K562 (cell line): ENCODE data around the gene CDC14A. TPM values are rescaled to one million over a fixed set of nuclear protein-coding genes. Genes with fewer than 3 reads are reported as not detected.

Experiments
- ATAC-seq: fragments of 200-7000 bp; cut with Tn5 transposase; 3 replicates; pipeline ENCODE4 v1.9.1; 2020; ENCODE audit warnings: moderate library complexity
- BruUV-seq: library from RNA; stranded (reverse); fragments of 400-500 nt; replicated peaks from 2 replicates; lab custom pipeline; 2021; lab: Mats Ljungman, UMichigan
- CTCF ChIA-PET: fragments of 300-600 bp; formaldehyde crosslinking; extraction: SDS; loops from one replicate; lab custom pipeline; 2021; ENCODE audit warnings: low intra/inter-chr PET ratio; lab: Yijun Ruan, JAX
- POLR2A ChIA-PET: fragments of 300-600, 350-650 bp; sonication (Branson Sonifier 250); formaldehyde crosslinking; extraction: SDS; loops from one replicate; lab custom pipeline; 2021; ENCODE audit warnings: antibody characterized with exemption, inconsistent platforms; lab: Yijun Ruan, JAX
- DNase-seq, 4 experiments: peaks; one replicate each; pipeline versions ENCODE4 v3.0.0 to v3.0.0-alpha.2; 2011 to 2018; ENCODE audit warnings: low spot score in 3 of 4, mixed read lengths in 3 of 4; ENCODE audit errors: extremely low read depth in 1 of 4
- FAIRE-seq: peaks from 2 replicates; lab custom pipeline; 2011; peaks lifted over from hg19 to GRCh38; lab: Jason Lieb, UNC
- H2AFZ ChIP-seq: 2 replicates; pipeline ENCODE4 v1.6.0; 2011; ENCODE audit warnings: low read depth, low read length, control low read depth, inconsistent platforms
- H3K27ac ChIP-seq: fragments of 200-600 bp; 3 replicates; pipeline ENCODE4 v1.8.0; 2011; ENCODE audit warnings: low read depth, mild to moderate bottlenecking, control low read depth, inconsistent platforms, low read length, moderate library complexity, mixed read lengths; ENCODE audit errors: extremely low read depth
- H3K27me3 ChIP-seq, 2 experiments: fragments of 300-600 bp in 1 of 2; 2 replicates in 1 of 2; 3 replicates in 1 of 2; pipeline versions ENCODE4 v1.6.0 to v1.8.0; 2011; ENCODE audit warnings: inconsistent platforms in 2 of 2, low read length in 2 of 2, mild to moderate bottlenecking in 1 of 2, mixed read lengths in 1 of 2, moderate library complexity in 1 of 2; ENCODE audit not compliant: control insufficient read depth in 2 of 2, insufficient read depth in 2 of 2
- H3K36me3 ChIP-seq: fragments of 300-600 bp; 3 replicates; pipeline ENCODE4 v1.8.0; 2011; ENCODE audit warnings: mild to moderate bottlenecking, low read length, inconsistent platforms; ENCODE audit not compliant: control insufficient read depth, insufficient read depth
- H3K4me1 ChIP-seq, 2 experiments: fragments of 200-600 bp in 1 of 2; replicated peaks in 1 of 2; 2 replicates in 1 of 2; 3 replicates in 1 of 2; pipeline versions ENCODE4 v1.5.1 to v1.8.0; 2011; ENCODE audit warnings: inconsistent platforms in 2 of 2, low read length in 2 of 2, mild to moderate bottlenecking in 1 of 2, mixed read lengths in 1 of 2, moderate library complexity in 1 of 2; ENCODE audit not compliant: control insufficient read depth in 2 of 2, insufficient read depth in 2 of 2
- H3K4me2 ChIP-seq: 2 replicates; pipeline ENCODE4 v1.6.1; 2011; ENCODE audit warnings: low read length, control low read depth, inconsistent platforms, mixed read lengths; ENCODE audit not compliant: insufficient read depth
- H3K4me3 ChIP-seq: fragments of 200-600 bp; sonication (generic), shearing (Covaris generic); 2 replicates; pipeline ENCODE4 v1.5.1; 2016; ENCODE audit warnings: control low read depth, inconsistent platforms
- H3K79me2 ChIP-seq: fragments of 200-600 bp; 3 replicates; pipeline ENCODE4 v1.8.0; 2011; ENCODE audit warnings: low read length, inconsistent platforms; ENCODE audit not compliant: control insufficient read depth, insufficient read depth
- H3K9ac ChIP-seq, 2 experiments: 2 replicates each; pipeline versions ENCODE4 v1.6.0 to v1.6.1; 2011; ENCODE audit warnings: low read depth in 2 of 2, low read length in 2 of 2, control low read depth in 1 of 2, inconsistent platforms in 1 of 2, mild to moderate bottlenecking in 1 of 2, mixed read lengths in 1 of 2; ENCODE audit not compliant: insufficient read depth in 1 of 2
- H3K9me1 ChIP-seq: one replicate; pipeline ENCODE4 v1.6.0; 2011; ENCODE audit warnings: inconsistent platforms, mild to moderate bottlenecking, low read length, moderate library complexity; ENCODE audit not compliant: control insufficient read depth, insufficient read depth
- H3K9me3 ChIP-seq: replicated peaks from 2 replicates; pipeline ENCODE4 v1.5.1; 2011; ENCODE audit warnings: low read depth, low read length, inconsistent platforms; ENCODE audit not compliant: control insufficient read depth, insufficient read depth
- H4K20me1 ChIP-seq: replicated peaks from 2 replicates; pipeline ENCODE4 v1.6.1; 2011; ENCODE audit warnings: low read length, inconsistent platforms, mixed read lengths; ENCODE audit not compliant: control insufficient read depth, insufficient read depth
- ARID1B ChIP-seq: fragments of 450-650 bp; IDR thresholded peaks from 2 replicates; pipeline ENCODE4 v1.6.1; 2016; ENCODE audit warnings: antibody characterized with exemption, mild to moderate bottlenecking, inconsistent platforms
- CHD2 ChIP-seq: IDR thresholded peaks from 2 replicates; pipeline ENCODE4 v1.6.1; 2011; ENCODE audit warnings: low read depth, low read length
- ETV5 ChIP-seq: sonication (generic); formaldehyde crosslinking; IDR thresholded peaks from 2 replicates; pipeline ENCODE4 v1.4.0; 2020; ENCODE audit warnings: low read depth, mild to moderate bottlenecking, missing genetic modification reagents
- FOXM1 ChIP-seq, 2 experiments: fragments of 450-650 bp in 1 of 2; sonication (generic) in 1 of 2; formaldehyde crosslinking in 1 of 2; IDR thresholded peaks; 2 replicates each; pipeline versions ENCODE4 v1.6.1 to v1.9.0; 2017 to 2022; ENCODE audit warnings: low read depth in 2 of 2, mild to moderate bottlenecking in 2 of 2, missing genetic modification reagents in 1 of 2, moderate library complexity in 1 of 2
- HDAC8 ChIP-seq: fragments of 450-650 bp; IDR thresholded peaks from 2 replicates; pipeline ENCODE4 v1.6.1; 2016; ENCODE audit warnings: mild to moderate bottlenecking, missing genetic modification characterization, moderate library complexity, missing compliant biosample characterization
- HNRNPH1 ChIP-seq: fragments of 200-400 bp; formaldehyde crosslinking; optimal IDR thresholded peaks from 2 replicates; pipeline ENCODE3; 2017; ENCODE audit warnings: low read depth, mild to moderate bottlenecking, low read length, moderate library complexity
- RBM14 ChIP-seq: fragments of 200-400 bp; formaldehyde crosslinking; IDR thresholded peaks from 2 replicates; pipeline ENCODE4 v1.6.1; 2018; ENCODE audit warnings: low read depth, mild to moderate bottlenecking, low read length, moderate library complexity, borderline replicate concordance; ENCODE audit not compliant: insufficient read depth
- SMARCA5 ChIP-seq: fragments of 450-650 bp; IDR thresholded peaks from 2 replicates; pipeline ENCODE4 v1.6.1; 2016
- SMC3 ChIP-seq: conservative IDR thresholded peaks from 2 replicates; pipeline ENCODE4 v1.6.1; 2011; ENCODE audit warnings: low read depth, low read length, improper control_type of control experiment; ENCODE audit not compliant: insufficient read depth
- U2AF2 ChIP-seq: fragments of 200-400 bp; formaldehyde crosslinking; optimal IDR thresholded peaks from 2 replicates; pipeline ENCODE3; 2017; ENCODE audit warnings: low read depth, mild to moderate bottlenecking, low read length
- ZNF124 ChIP-seq: sonication (generic); formaldehyde crosslinking; IDR thresholded peaks from 2 replicates; pipeline ENCODE4 v1.8.1; 2022; ENCODE audit warnings: missing genetic modification reagents
- ZNF263 ChIP-seq: sonication (generic); formaldehyde crosslinking; IDR thresholded peaks from 2 replicates; pipeline ENCODE4 v1.8.0; 2022; ENCODE audit warnings: mild to moderate bottlenecking, missing genetic modification reagents, borderline replicate concordance
- ZNF436 ChIP-seq: fragments of 250-450, 450-650 bp; sonication (Bioruptor Pico); formaldehyde crosslinking; IDR thresholded peaks from 2 replicates; pipeline ENCODE4 v1.7.0; 2020; ENCODE audit warnings: mild to moderate bottlenecking
- WGBS: fragments of 100-300 bp; shearing (Covaris generic); methylation state at CpG from one replicate; pipeline ENCODE4 v1.1.6; 2016; ENCODE audit warnings: low coverage, mixed read lengths; ENCODE audit not compliant: insufficient coverage; ENCODE audit errors: missing lambda C conversion rate; 5-methylcytosine and 5-hydroxymethylcytosine counted together
- in situ Hi-C: fragments of 300-500 bp; cut with MboI; formaldehyde crosslinking; loops from 4 replicates; pipeline ENCODE4 v1.15.0; 2018; ENCODE audit warnings: inconsistent platforms, mixed read lengths
- intact Hi-C: fragments of 100-400 bp; cut with micrococcal nuclease; formaldehyde crosslinking; loops from 2 replicates; pipeline ENCODE4 v1.14.2; 2022
- polyA plus RNA-seq, 8 experiments: library from polyadenylated mRNA; depleted of rRNA in 4 of 8; stranded (reverse) in 5 of 8; unstranded in 3 of 8; fragments of >200 nt; fragmentation: Nextera tagmentation in 2 of 8; fragmentation: Illumina TruSeq in 1 of 8; extraction: Ambion mirVana in 2 of 8; extraction: Trizol in 1 of 8; gene quantifications; 2 replicates each; pipeline versions ENCODE4 v1.2.1 to v1.2.3, GENCODE V29; 2011 to 2014; ENCODE audit warnings: inconsistent platforms in 1 of 8, missing spikeins in 1 of 8
- total RNA-seq, 7 experiments: library from RNA; depleted of rRNA in 6 of 7; stranded (reverse); fragments of >200 nt in 6 of 7; fragmentation: Illumina TruSeq in 2 of 7; extraction: Trizol in 2 of 7; gene quantifications; 2 replicates each; pipeline versions ENCODE4 v1.2.1 to v1.2.3, GENCODE V29; 2011 to 2021; ENCODE audit warnings: low replicate concordance in 1 of 7

The CDC14A gene
- total and polyA plus RNA-seq, 9 of the 15 experiments (the other 6 are each of a cell fraction or from before 2014, with no cell fraction given) = 17.0 to 74.3 (median 33.4) TPM

GRCh38 chr1:100557606-100557953, 205.3 kb downstream of the CDC14A start:
- no peaks in the 10 kb centered on the region for H4K20me1 ChIP-seq
- no peaks in the 10 kb centered on the region for H3K27me3 ChIP-seq
- no TSS peak for BruUV-seq
- no peak for FAIRE-seq
- TF ChIP-seq SMARCA5 = no peak
- no peak for TF ChIP-seq HNRNPH1
- no peaks in the 10 kb centered on the region for H3K36me3 ChIP-seq
- no peak overlapping the region for H3K4me3 ChIP-seq
- no peaks in the 10 kb centered on the region for H3K4me1 ChIP-seq
- POLR2A ChIA-PET = no interaction called here
- H3K4me2 ChIP-seq = no peak overlapping the region
- CTCF ChIA-PET = no interaction called here
- H3K27ac ChIP-seq = no peak overlapping the region
- no peak for ATAC-seq
- no peak for DNase-seq
- in situ Hi-C loops (no loop called here), intact Hi-C loops (no loop called here)
- no peak overlapping the region for H2AFZ ChIP-seq
- no peaks in the 10 kb centered on the region for H3K9me1 ChIP-seq
- no peaks in the 10 kb centered on the region for H3K79me2 ChIP-seq
- no peaks in the 10 kb centered on the region for H3K9me3 ChIP-seq
- no peak overlapping the region for H3K9ac ChIP-seq

- no peaks in the 10 kb centered on the region; a peak in 2 of 5 replicates for H3K27me3 ChIP-seq
- no peaks in the 10 kb centered on the region for H3K79me2 ChIP-seq
- no TSS peak for BruUV-seq
- H3K36me3 ChIP-seq = no peaks in the 10 kb centered on the region
- no peaks in the 10 kb centered on the region for H3K9me3 ChIP-seq
- 3% methylated on average over 3 of the region's 3 CpGs for WGBS
- ChIA-PET POLR2A (no interaction called here), CTCF (no interaction called here)
- no peak overlapping the region for H3K27ac ChIP-seq
- in situ Hi-C loops = no loop called here
- H4K20me1 ChIP-seq = no peaks in the 10 kb centered on the region
- no peak overlapping the region for H3K9ac ChIP-seq
- DNase-seq (no peak), FAIRE-seq (no peak), ATAC-seq (no peak)
- H3K4me3 ChIP-seq = no peak overlapping the region
- no peak overlapping the region for H2AFZ ChIP-seq
- intact Hi-C loops = no loop called here
- no peaks in the 10 kb centered on the region for H3K9me1 ChIP-seq
- H3K4me2 ChIP-seq = no peak overlapping the region
- H3K4me1 ChIP-seq = no peaks in the 10 kb centered on the region
- TF ChIP-seq U2AF2 (no peak), ARID1B (no peak), ZNF124 (CRISPR knock-in tag) (no peak), HDAC8 (tag) (no peak), ZNF263 (no peak), ZNF436 (no peak), RBM14 (no peak), CHD2 (no peak), SMC3 (no peak), ETV5 (CRISPR knock-in tag) (no peak), FOXM1 (IDR thresholded peaks at IDR 0.05; ENCODE audit: low read depth) (no peak), FOXM1 (CRISPR knock-in tag; IDR thresholded peaks at IDR 0.05; ENCODE audit: low read depth) (no peak)
These were observed 213.2 kb downstream of the CDC14A start for GRCh38 chr1:100565533-100565932.
